Measurements from ENCODE around the gene CNTNAP4. TPM values are rescaled to one million over a fixed set of nuclear protein-coding genes. Genes with fewer than 3 reads are reported as not detected.

Gene CNTNAP4
- polyA plus RNA-seq, 1 donor from 2014 or later: 75.8 TPM

- Histone ChIP-seq H3K27me3 (ENCODE audit: insufficient read depth, low read depth, low read length) (no peaks in the 10 kb centered on the region), H3K36me3 (ENCODE audit: insufficient read depth, low read length) (no peaks in the 10 kb centered on the region), H3K79me2 (replicated peaks; ENCODE audit: insufficient read depth, low read length) (no peaks in the 10 kb centered on the region), H3K4me2 (ENCODE audit: low read length) (no peak overlapping the region), H4K20me1 (ENCODE audit: insufficient read depth) (no peaks in the 10 kb centered on the region), H3K9ac (ENCODE audit: low read length) (no peak overlapping the region), H3K9me2 (ENCODE audit: insufficient read depth, low read length) (no peaks in the 10 kb centered on the region), H3K27ac (ENCODE audit: low read length) (no peak overlapping the region), H3K4me3 (ENCODE audit: low read length) (no peak overlapping the region), H3F3A (ENCODE audit: insufficient read depth, low read length, poor library complexity, severe bottlenecking) (no peaks in the 10 kb centered on the region), H2AFZ (ENCODE audit: low read depth, low read length) (no peak overlapping the region), H3K9me3 (ENCODE audit: low read length) (no peaks in the 10 kb centered on the region)
- TF ChIP-seq REST (IDR thresholded peaks at IDR 0.05; ENCODE audit: borderline replicate concordance) (no peak), EP300 (conservative IDR thresholded peaks at IDR 0.05; ENCODE audit: poor library complexity, severe bottlenecking) (no peak), SMC3 (conservative IDR thresholded peaks at IDR 0.05; ENCODE audit: poor library complexity) (no peak), RAD21 (conservative IDR thresholded peaks at IDR 0.05) (no peak), POLR2AphosphoS5 (IDR thresholded peaks at IDR 0.05) (no peak), EZH2 (IDR thresholded peaks at IDR 0.05; ENCODE audit: borderline replicate concordance, insufficient read depth, low read length, poor library complexity, severe bottlenecking) (no peak), TAF1 (IDR thresholded peaks at IDR 0.05; ENCODE audit: low read depth) (no peak), CTCF (IDR thresholded peaks at IDR 0.05; ENCODE audit: poor library complexity, severe bottlenecking) (no peak), MXI1 (conservative IDR thresholded peaks at IDR 0.05; ENCODE audit: poor library complexity, severe bottlenecking) (no peak)
These were observed 93.1 kb downstream of the CNTNAP4 start for GRCh38 chr16:76370344-76370743.

- TF ChIP-seq POLR2AphosphoS5 (IDR thresholded peaks at IDR 0.05) (no peak), RAD21 (conservative IDR thresholded peaks at IDR 0.05) (no peak), REST (IDR thresholded peaks at IDR 0.05; ENCODE audit: borderline replicate concordance) (no peak), EZH2 (IDR thresholded peaks at IDR 0.05; ENCODE audit: borderline replicate concordance, insufficient read depth, low read length, poor library complexity, severe bottlenecking) (no peak), TAF1 (IDR thresholded peaks at IDR 0.05; ENCODE audit: low read depth) (no peak), CTCF (IDR thresholded peaks at IDR 0.05; ENCODE audit: poor library complexity, severe bottlenecking) (no peak), SMC3 (conservative IDR thresholded peaks at IDR 0.05; ENCODE audit: poor library complexity) (no peak), MXI1 (conservative IDR thresholded peaks at IDR 0.05; ENCODE audit: poor library complexity, severe bottlenecking) (no peak), EP300 (conservative IDR thresholded peaks at IDR 0.05; ENCODE audit: poor library complexity, severe bottlenecking) (no peak)
- Histone ChIP-seq H3K4me2 (ENCODE audit: low read length) (no peak overlapping the region), H3K4me3 (ENCODE audit: low read length) (no peak overlapping the region), H3K27ac (ENCODE audit: low read length) (no peak overlapping the region), H2AFZ (ENCODE audit: low read depth, low read length) (no peak overlapping the region), H3K9me3 (ENCODE audit: low read length) (no peaks in the 10 kb centered on the region), H3K27me3 (ENCODE audit: insufficient read depth, low read depth, low read length) (no peaks in the 10 kb centered on the region), H3K79me2 (replicated peaks; ENCODE audit: insufficient read depth, low read length) (no peaks in the 10 kb centered on the region), H3K9me2 (ENCODE audit: insufficient read depth, low read length) (no peaks in the 10 kb centered on the region), H3K36me3 (ENCODE audit: insufficient read depth, low read length) (no peaks in the 10 kb centered on the region), H4K20me1 (ENCODE audit: insufficient read depth) (no peaks in the 10 kb centered on the region), H3F3A (ENCODE audit: insufficient read depth, low read length, poor library complexity, severe bottlenecking) (no peaks in the 10 kb centered on the region), H3K9ac (ENCODE audit: low read length) (no peak overlapping the region)
These were observed 94.2 kb downstream of the CNTNAP4 start for GRCh38 chr16:76371441-76371840.

All from neural cell (in vitro differentiated cells).